DOHH2 (cell line): Measurements from ENCODE around the gene ISLR.

Experiments
- H3F3A ChIP-seq: fragments of 200-600 bp; sonication (generic), shearing (Covaris generic); 2 replicates; pipeline ENCODE4 v1.6.0; 2016; ENCODE audit warnings: antibody characterized with exemption, mild to moderate bottlenecking; ENCODE audit not compliant: control insufficient read depth, insufficient read depth
- H3K27ac ChIP-seq: fragments of 200-600 bp; sonication (generic); 2 replicates; pipeline ENCODE4 v1.5.1; 2014; ENCODE audit warnings: low read depth, mild to moderate bottlenecking, low read length, moderate library complexity
- H3K27me3 ChIP-seq: fragments of 200-600 bp; sonication (generic); 2 replicates; pipeline ENCODE4 v1.6.1; 2014; ENCODE audit warnings: mild to moderate bottlenecking, low read length, mixed read lengths; ENCODE audit not compliant: control insufficient read depth
- H3K36me3 ChIP-seq: fragments of 200-600 bp; sonication (generic); 2 replicates; pipeline ENCODE4 v1.6.1; 2014; ENCODE audit warnings: mild to moderate bottlenecking, low read length, moderate library complexity, mixed read lengths; ENCODE audit not compliant: control insufficient read depth
- H3K4me1 ChIP-seq: fragments of 200-600 bp; sonication (generic); 2 replicates; pipeline ENCODE4 v1.6.1; 2014; ENCODE audit warnings: mild to moderate bottlenecking, low read length, mixed read lengths; ENCODE audit not compliant: control insufficient read depth
- H3K4me2 ChIP-seq: fragments of 200-600 bp; sonication (generic); 2 replicates; pipeline ENCODE4 v1.6.0; 2014; ENCODE audit warnings: mild to moderate bottlenecking, low read length, moderate library complexity
- H3K4me3 ChIP-seq: fragments of 200-600 bp; sonication (generic); 2 replicates; pipeline ENCODE4 v1.5.1; 2014; ENCODE audit warnings: mild to moderate bottlenecking, low read length, mixed read lengths
- H3K79me2 ChIP-seq: fragments of 200-600 bp; sonication (generic); 2 replicates; pipeline ENCODE4 v1.6.1; 2014; ENCODE audit warnings: mild to moderate bottlenecking, low read length, mixed read lengths; ENCODE audit not compliant: control insufficient read depth
- H3K9me2 ChIP-seq: fragments of 200-600 bp; sonication (generic); replicated peaks from 2 replicates; pipeline ENCODE4 v1.6.1; 2014; ENCODE audit warnings: mild to moderate bottlenecking, low read length, mixed read lengths; ENCODE audit not compliant: control insufficient read depth
- H3K9me3 ChIP-seq: fragments of 200-600 bp; sonication (generic); 2 replicates; pipeline ENCODE4 v1.6.1; 2014; ENCODE audit warnings: antibody characterized with exemption, low read length, mixed read lengths; ENCODE audit not compliant: control insufficient read depth, insufficient read depth
- H4K20me1 ChIP-seq: fragments of 200-600 bp; sonication (generic); 2 replicates; pipeline ENCODE4 v1.6.0; 2014; ENCODE audit warnings: low read depth, mild to moderate bottlenecking, antibody characterized with exemption, low read length, moderate library complexity; ENCODE audit not compliant: control insufficient read depth, insufficient read depth
- CTCF ChIP-seq: fragments of 200-600 bp; sonication (generic); IDR thresholded peaks from one replicate; pipeline ENCODE4 v1.5.1; 2014; ENCODE audit warnings: antibody characterized with exemption, mild to moderate bottlenecking, low read depth, low read length; ENCODE audit not compliant: poor library complexity, severe bottlenecking
- EZH2phosphoT487 ChIP-seq: fragments of 200-600 bp; sonication (generic); IDR thresholded peaks from 2 replicates; pipeline ENCODE4 v1.6.1; 2017; ENCODE audit warnings: borderline replicate concordance, mild to moderate bottlenecking, antibody characterized with exemption, low read length, moderate library complexity, mixed read lengths

Gene ISLR

GRCh38 chr15:74165461-74165860 lies 8.0 kb upstream of the ISLR start:
- TF ChIP-seq EZH2phosphoT487: no peak
- no peaks in the 10 kb centered on the region for H3K36me3 ChIP-seq
- H3K4me2 ChIP-seq: no peak overlapping the region
- no peaks in the 10 kb centered on the region for H3K79me2 ChIP-seq
- H3K9me2 ChIP-seq: no peaks in the 10 kb centered on the region
- H4K20me1 ChIP-seq: no peaks in the 10 kb centered on the region
- peaks cover 5% of the 10 kb centered on the region; the same call in 1 of the 2 replicates for H3K27me3 ChIP-seq
- H3K27ac ChIP-seq: no peak overlapping the region
- H3F3A ChIP-seq: no peaks in the 10 kb centered on the region
- H3K4me1 ChIP-seq: no peaks in the 10 kb centered on the region
- no peaks in the 10 kb centered on the region for H3K9me3 ChIP-seq
- H3K4me3 ChIP-seq: no peak overlapping the region

- H3K9me3 ChIP-seq: no peaks in the 10 kb centered on the region
- no peak overlapping the region for H3K4me2 ChIP-seq
- H3K4me3 ChIP-seq: no peak overlapping the region
- H3K36me3 ChIP-seq: no peaks in the 10 kb centered on the region
- TF ChIP-seq CTCF (no peak), EZH2phosphoT487 (no peak)
- H3K9me2 ChIP-seq: no peaks in the 10 kb centered on the region
- H3K27ac ChIP-seq: no peak overlapping the region
- peaks cover 5% of the 10 kb centered on the region; the same call in 1 of the 2 replicates for H3K27me3 ChIP-seq
- no peaks in the 10 kb centered on the region for H3F3A ChIP-seq
- H4K20me1 ChIP-seq: no peaks in the 10 kb centered on the region
- no peaks in the 10 kb centered on the region for H3K79me2 ChIP-seq
- no peaks in the 10 kb centered on the region for H3K4me1 ChIP-seq
These were observed 5.6 kb upstream of the ISLR start for GRCh38 chr15:74167891-74168331.

- no peaks in the 10 kb centered on the region for H3F3A ChIP-seq
- no peaks in the 10 kb centered on the region for H3K9me3 ChIP-seq
- H3K36me3 ChIP-seq: no peaks in the 10 kb centered on the region
- H4K20me1 ChIP-seq: no peaks in the 10 kb centered on the region
- H3K4me3 ChIP-seq: no peak overlapping the region
- no peak overlapping the region for H3K27ac ChIP-seq
- H3K27me3 ChIP-seq: peaks cover 5% of the 10 kb centered on the region; the same call in 1 of the 2 replicates
- H3K4me1 ChIP-seq: no peaks in the 10 kb centered on the region
- H3K9me2 ChIP-seq: no peaks in the 10 kb centered on the region
- no peaks in the 10 kb centered on the region for H3K79me2 ChIP-seq
- TF ChIP-seq CTCF (no peak), EZH2phosphoT487 (no peak)
- no peak overlapping the region for H3K4me2 ChIP-seq
These were observed 4.8 kb upstream of the ISLR start for GRCh38 chr15:74168711-74169126.

GRCh38 chr15:74170071-74170844 lies 3.3 kb upstream of the ISLR start:
- Histone ChIP-seq H3K27me3 (peaks cover 5% of the 10 kb centered on the region; the same call in 1 of the 2 replicates), H3F3A (no peaks in the 10 kb centered on the region), H3K4me3 (no peak overlapping the region)

More at GRCh38 chr15:74170071-74170844, 3.3 kb upstream of the ISLR start:
- Histone ChIP-seq H3K79me2 (no peaks in the 10 kb centered on the region), H3K4me2 (no peak overlapping the region), H3K9me3 (no peaks in the 10 kb centered on the region), H3K36me3 (no peaks in the 10 kb centered on the region), H3K4me1 (no peaks in the 10 kb centered on the region), H4K20me1 (no peaks in the 10 kb centered on the region), H3K9me2 (no peaks in the 10 kb centered on the region), H3K27ac (no peak overlapping the region)
- no peak for TF ChIP-seq CTCF
- no peak for TF ChIP-seq EZH2phosphoT487
